ENCODE data around the gene GIPC2.
"Not testable (repeated sequence)": the region's sequence is repeated elsewhere in the genome, so short reads cannot be mapped to it uniquely, and the experiment has no call there.

The GIPC2 gene

DNA sequence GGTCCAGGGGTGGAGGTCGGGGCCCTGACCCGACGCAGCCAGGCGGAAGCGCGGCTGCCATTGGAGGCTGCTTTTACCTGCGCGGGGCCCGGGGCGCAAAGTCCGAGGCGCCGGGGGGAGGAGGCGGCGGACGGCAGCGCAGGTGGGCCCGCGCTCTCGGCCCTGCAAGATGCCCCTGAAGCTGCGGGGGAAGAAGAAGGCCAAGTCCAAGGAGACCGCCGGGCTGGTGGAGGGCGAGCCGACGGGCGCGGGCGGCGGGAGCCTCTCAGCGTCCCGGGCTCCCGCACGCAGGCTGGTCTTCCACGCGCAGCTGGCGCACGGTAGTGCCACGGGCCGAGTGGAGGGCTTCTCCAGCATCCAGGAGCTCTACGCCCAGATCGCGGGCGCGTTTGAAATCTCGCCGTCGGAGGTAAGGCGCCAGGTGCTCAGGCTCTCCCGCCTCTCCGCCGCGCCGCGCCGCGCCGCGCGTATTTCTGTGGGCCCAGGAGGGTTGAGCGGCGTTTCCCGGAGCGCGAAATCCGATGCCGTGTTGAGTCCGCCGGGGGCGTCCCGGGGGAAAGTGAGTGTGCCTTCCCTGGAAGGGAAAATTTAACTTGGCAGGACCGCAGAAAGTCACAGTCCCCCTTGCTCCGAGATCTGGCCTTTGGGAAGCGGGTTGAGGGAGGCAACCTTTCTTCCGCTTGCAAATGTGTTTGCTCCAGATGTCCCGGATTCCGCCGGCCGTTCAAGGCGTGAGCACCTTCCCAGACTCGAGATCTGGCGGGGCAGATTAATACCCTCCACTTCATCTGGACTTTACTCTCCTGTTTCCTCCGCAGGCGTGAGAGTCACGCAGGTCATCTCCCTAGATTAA lies at the start of gene GIPC2:
Gene GIPC2, plus strand, starts transcription at position 41 of the 853 bp plus-strand sequence. Its CDS starts 129 bp downstream, at position 170.
- TF ChIP-seq, protein P1, sequence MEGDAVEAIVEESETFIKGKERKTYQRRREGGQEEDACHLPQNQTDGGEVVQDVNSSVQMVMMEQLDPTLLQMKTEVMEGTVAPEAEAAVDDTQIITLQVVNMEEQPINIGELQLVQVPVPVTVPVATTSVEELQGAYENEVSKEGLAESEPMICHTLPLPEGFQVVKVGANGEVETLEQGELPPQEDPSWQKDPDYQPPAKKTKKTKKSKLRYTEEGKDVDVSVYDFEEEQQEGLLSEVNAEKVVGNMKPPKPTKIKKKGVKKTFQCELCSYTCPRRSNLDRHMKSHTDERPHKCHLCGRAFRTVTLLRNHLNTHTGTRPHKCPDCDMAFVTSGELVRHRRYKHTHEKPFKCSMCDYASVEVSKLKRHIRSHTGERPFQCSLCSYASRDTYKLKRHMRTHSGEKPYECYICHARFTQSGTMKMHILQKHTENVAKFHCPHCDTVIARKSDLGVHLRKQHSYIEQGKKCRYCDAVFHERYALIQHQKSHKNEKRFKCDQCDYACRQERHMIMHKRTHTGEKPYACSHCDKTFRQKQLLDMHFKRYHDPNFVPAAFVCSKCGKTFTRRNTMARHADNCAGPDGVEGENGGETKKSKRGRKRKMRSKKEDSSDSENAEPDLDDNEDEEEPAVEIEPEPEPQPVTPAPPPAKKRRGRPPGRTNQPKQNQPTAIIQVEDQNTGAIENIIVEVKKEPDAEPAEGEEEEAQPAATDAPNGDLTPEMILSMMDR (conservative IDR thresholded peaks at IDR 0.05; ENCODE audit: low read depth), result no peak
- CTCF ChIA-PET, result interaction anchor here (0.8 to 0.9 kb wide), 2 partner anchors 55 to 153 kb away, joined by 4 to 9 read pairs; no protein-coding TSS in a partner anchor
- DNase-seq (ENCODE audit: low spot score), result no peak
- no peak within 1 kb of the TSS for H3K27ac ChIP-seq
- POLR2A ChIA-PET (ENCODE audit: low non-redundant PET), result no interaction called here

GRCh38 chr1:77996734-77997133 lies 49.0 kb upstream of the GIPC2 start:
- no peak for DNase-seq (ENCODE audit: low spot score)
- POLR2A ChIA-PET (ENCODE audit: low non-redundant PET), result no interaction called here
- CTCF ChIA-PET, result interaction anchor here (0.6 to 0.7 kb wide), 2 partner anchors 328 to 457 kb away, joined by 3 to 5 read pairs; no protein-coding TSS in a partner anchor
- TF ChIP-seq, protein P1 (conservative IDR thresholded peaks at IDR 0.05; ENCODE audit: low read depth), result no peak
- no peak overlapping the region for H3K27ac ChIP-seq

DNA sequence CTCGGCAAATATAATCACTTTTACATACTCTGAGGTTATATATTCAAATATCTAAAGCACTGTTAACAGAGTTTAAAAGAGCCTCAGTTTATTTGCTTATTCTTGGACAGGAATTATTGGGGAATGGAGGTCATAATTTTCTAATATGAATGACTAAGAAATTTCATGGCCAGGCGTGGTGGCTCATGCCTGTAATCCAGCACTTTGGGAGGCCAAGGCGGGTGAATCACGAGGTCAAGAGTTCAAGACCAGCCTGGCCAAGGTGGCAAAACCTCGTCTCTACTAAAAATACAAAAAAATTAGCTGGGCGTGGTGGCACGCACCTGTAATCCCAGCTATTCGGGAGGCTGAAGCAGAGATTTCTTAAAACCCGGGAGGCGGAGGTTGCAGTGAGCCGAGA lies 45.2 kb upstream of the GIPC2 start:
- peak overlapping the region; percentile 5; the same call in 1 of the 2 replicates for H3K27ac ChIP-seq
- DNase-seq (ENCODE audit: low spot score); CTCF ChIA-PET; POLR2A ChIA-PET (ENCODE audit: low non-redundant PET): not testable (repeated sequence)

- ChIA-PET POLR2A (ENCODE audit: low non-redundant PET) (no interaction called here), CTCF (no interaction called here)
- TF ChIP-seq, protein P1 (conservative IDR thresholded peaks at IDR 0.05; ENCODE audit: low read depth), result no peak
- H3K27ac ChIP-seq, result no peak overlapping the region
- DNase-seq (ENCODE audit: low spot score), result no peak
Observed at GRCh38 chr1:78003070-78003746, 42.6 kb upstream of the GIPC2 start.

- peak; percentile 73 for DNase-seq (ENCODE audit: low spot score)
- POLR2A ChIA-PET (ENCODE audit: low non-redundant PET), result interaction anchor here (0.6 to 1.8 kb wide), 4 partner anchors 26 to 188 kb away, joined by 3 to 19 read pairs (median 4); no protein-coding TSS in a partner anchor
- CTCF ChIA-PET, result no interaction called here
- TF ChIP-seq, protein P1 (conservative IDR thresholded peaks at IDR 0.05; ENCODE audit: low read depth), result no peak
- no peak overlapping the region for H3K27ac ChIP-seq
Observed at GRCh38 chr1:78003882-78004718, 41.7 kb upstream of the GIPC2 start.

GRCh38 chr1:78004719-78005447 lies 40.9 kb upstream of the GIPC2 start, which contains the start of gene DNAJB4:
TSS of gene DNAJB4 (plus strand) at chr1:78004939. CDS start at chr1:78005111, 172 bp downstream.
- DNase-seq (ENCODE audit: low spot score), result peak; percentile 83
- CTCF ChIA-PET, result interaction anchor here (0.6 to 1.8 kb wide), 4 partner anchors 10 to 110 kb away, joined by 3 to 12 read pairs (median 4); no protein-coding TSS in a partner anchor
- TF ChIP-seq, protein P1 (conservative IDR thresholded peaks at IDR 0.05; ENCODE audit: low read depth), result no peak
- no peak within 1 kb of the TSS for H3K27ac ChIP-seq
- POLR2A ChIA-PET (ENCODE audit: low non-redundant PET), result interaction anchor here (0.8 to 1.8 kb wide), 3 partner anchors 26 to 189 kb away, joined by 3 to 19 read pairs (median 3); no protein-coding TSS in a partner anchor
